Gastroesophageal sphincter (tissue), 3 donors: ENCODE data around the gene TP53AIP1.

ENCODE experiments used
- CTCF ChIP-seq, 4 experiments: fragments of 200-600 bp in 2 of 4; fragments of 450-650 bp in 2 of 4; sonication (generic) in 1 of 4; IDR thresholded peaks; one replicate each; pipeline ENCODE4 v1.5.1; 2017 to 2019; ENCODE audit warnings: antibody characterized with exemption in 4 of 4, mild to moderate bottlenecking in 2 of 4, moderate library complexity in 2 of 4
- EP300 ChIP-seq: sonication (generic); formaldehyde crosslinking; IDR thresholded peaks from one replicate; pipeline ENCODE4 v1.6.1; 2017; ENCODE audit warnings: antibody characterized with exemption, mild to moderate bottlenecking
- POLR2A ChIP-seq, 2 donors: fragments of 450-650 bp; IDR thresholded peaks; one replicate each; pipeline ENCODE4 v1.6.1; 2017; ENCODE audit warnings: antibody characterized with exemption in 2 of 2, mild to moderate bottlenecking in 2 of 2, moderate library complexity in 1 of 2
- POLR2AphosphoS5 ChIP-seq: sonication (generic); formaldehyde crosslinking; IDR thresholded peaks from one replicate; pipeline ENCODE4 v1.6.1; 2017; ENCODE audit warnings: antibody characterized with exemption

- TF ChIP-seq CTCF (IDR thresholded peaks at IDR 0.05), result peak; percentile 48 to 75 (median 68)
- no peak for TF ChIP-seq EP300
- TF ChIP-seq POLR2A (IDR thresholded peaks at IDR 0.05), result no peak
- TF ChIP-seq POLR2AphosphoS5, result no peak
These were observed 13.9 kb upstream of the TP53AIP1 start for GRCh38 chr11:128956401-128957201.
